Putamen (tissue), 1 donor: ENCODE data around the gene RNASEH1.

ENCODE experiments used
- DNase-seq: peaks from one replicate; pipeline ENCODE4 v3.0.0-alpha.2; 2016; ENCODE audit warnings: low spot score

Gene RNASEH1

GRCh38 chr2:3547915-3548314 lies 10.2 kb downstream of the RNASEH1 start:
- DNase-seq: no peak

GRCh38 chr2:3545788-3546478 lies 12.2 kb downstream of the RNASEH1 start:
- no peak for DNase-seq

- no peak for DNase-seq
Measured at GRCh38 chr2:3543023-3543683, 15.0 kb downstream of the RNASEH1 start.

GRCh38 chr2:3542107-3542506 lies 16.0 kb downstream of the RNASEH1 start:
- no peak for DNase-seq

GRCh38 chr2:3539836-3540235 lies 18.3 kb downstream of the RNASEH1 start:
- no peak for DNase-seq

GRCh38 chr2:3536682-3537632 lies 21.2 kb downstream of the RNASEH1 start:
- DNase-seq: no peak

GRCh38 chr2:3535794-3536681 lies 22.1 kb downstream of the RNASEH1 start:
- peak; percentile 29 for DNase-seq

- DNase-seq: no peak
Measured at GRCh38 chr2:3535467-3535793, 22.7 kb downstream of the RNASEH1 start.

GRCh38 chr2:3534251-3534814 lies 23.8 kb downstream of the RNASEH1 start:
- DNase-seq: no peak

GRCh38 chr2:3533836-3534235 lies 24.3 kb downstream of the RNASEH1 start:
- DNase-seq: no peak

- no peak for DNase-seq
Measured at GRCh38 chr2:3532941-3533340, 25.2 kb downstream of the RNASEH1 start.

- no peak for DNase-seq
Measured at GRCh38 chr2:3529316-3530025, 28.7 kb downstream of the RNASEH1 start.

- no peak for DNase-seq
Measured at GRCh38 chr2:3527886-3528785, 30.0 kb downstream of the RNASEH1 start.

GRCh38 chr2:3526871-3527270 lies 31.3 kb downstream of the RNASEH1 start:
- DNase-seq: no peak

GRCh38 chr2:3523551-3524041 lies 34.5 kb downstream of the RNASEH1 start:
- no peak for DNase-seq

- DNase-seq: no peak
Measured at GRCh38 chr2:3522961-3523421, 35.1 kb downstream of the RNASEH1 start.

GRCh38 chr2:3520591-3520990 lies 37.5 kb downstream of the RNASEH1 start:
- DNase-seq: no peak

GRCh38 chr2:3519255-3520205 lies 38.6 kb downstream of the RNASEH1 start, which contains the start of gene ADI1:
TSS of gene ADI1 (minus strand) at chr2:3519531. CDS start at chr2:3519487, 44 bp downstream.
- DNase-seq: peak; percentile 74
